CD14-positive monocyte (primary cell): ENCODE results near the gene ELMO1. TPM values are rescaled to one million over a fixed set of nuclear protein-coding genes. Genes with fewer than 3 reads are reported as not detected.

Source experiments
- DNase-seq, 3 donors: peaks; one replicate each; pipeline ENCODE4 v3.0.0-alpha.2; 2011 to 2022
- H2AFZ ChIP-seq: 2 replicates; pipeline ENCODE4 v1.6.0; 2012; ENCODE audit warnings: mild to moderate bottlenecking, low read depth, low read length, inconsistent platforms; ENCODE audit not compliant: insufficient read depth, poor library complexity, severe bottlenecking
- H3K27ac ChIP-seq, 2 donors: 1 replicate in 1 of 2; 2 replicates in 1 of 2; pipeline ENCODE4 v1.5.1; 2012 to 2013; ENCODE audit warnings: low read length in 2 of 2, control low read depth in 1 of 2, inconsistent platforms in 1 of 2, low read depth in 1 of 2, mild to moderate bottlenecking in 1 of 2
- H3K27me3 ChIP-seq, 2 donors: one replicate each; pipeline versions ENCODE4 v1.6.0 to v1.6.1; 2011 to 2013; ENCODE audit warnings: low read length in 2 of 2; ENCODE audit not compliant: control insufficient read depth in 2 of 2, insufficient read depth in 2 of 2
- H3K36me3 ChIP-seq, 2 donors: replicated peaks in 1 of 2; 1 replicate in 1 of 2; 2 replicates in 1 of 2; pipeline versions ENCODE4 v1.5.1 to v1.6.1; 2012 to 2013; ENCODE audit warnings: low read length in 2 of 2, control low read depth in 1 of 2, inconsistent platforms in 1 of 2, mild to moderate bottlenecking in 1 of 2; ENCODE audit not compliant: insufficient read depth in 2 of 2, control insufficient read depth in 1 of 2
- H3K4me1 ChIP-seq, 2 donors: 1 replicate in 1 of 2; 2 replicates in 1 of 2; pipeline versions ENCODE4 v1.5.1 to v1.6.1; 2012 to 2013; ENCODE audit warnings: low read length in 2 of 2, control low read depth in 1 of 2, inconsistent platforms in 1 of 2, mild to moderate bottlenecking in 1 of 2, moderate library complexity in 1 of 2; ENCODE audit not compliant: insufficient read depth in 2 of 2, control insufficient read depth in 1 of 2
- H3K4me2 ChIP-seq: replicated peaks from 2 replicates; pipeline ENCODE3; 2012; ENCODE audit warnings: low read length, moderate library complexity, mild to moderate bottlenecking; ENCODE audit not compliant: poor library complexity, severe bottlenecking; ENCODE audit errors: extremely low read depth
- H3K4me3 ChIP-seq, 3 experiments: fragments of 200-600 bp in 1 of 3; sonication (generic) in 1 of 3; replicated peaks in 1 of 3; 1 replicate in 2 of 3; 2 replicates in 1 of 3; pipeline ENCODE4 v1.5.1; 2011 to 2013; ENCODE audit warnings: low read length in 3 of 3, mild to moderate bottlenecking in 3 of 3, control low read depth in 2 of 3, low read depth in 2 of 3, inconsistent platforms in 1 of 3, moderate library complexity in 1 of 3
- H3K79me2 ChIP-seq: 2 replicates; pipeline ENCODE4 v1.6.0; 2012; ENCODE audit warnings: mild to moderate bottlenecking, control low read depth, inconsistent platforms, low read length, moderate library complexity; ENCODE audit not compliant: insufficient read depth
- H3K9ac ChIP-seq: 2 replicates; pipeline ENCODE4 v1.6.0; 2017; ENCODE audit warnings: low read length, mild to moderate bottlenecking; ENCODE audit not compliant: insufficient read depth, poor library complexity, severe bottlenecking
- H3K9me3 ChIP-seq, 2 donors: replicated peaks in 1 of 2; 1 replicate in 1 of 2; 2 replicates in 1 of 2; pipeline versions ENCODE4 v1.5.1 to v1.6.1; 2012 to 2013; ENCODE audit warnings: low read length in 2 of 2, control low read depth in 1 of 2; ENCODE audit not compliant: control insufficient read depth in 1 of 2, insufficient read depth in 1 of 2
- H4K20me1 ChIP-seq: 2 replicates; pipeline ENCODE4 v1.6.0; 2012; ENCODE audit warnings: mild to moderate bottlenecking, low read length, control low read depth, moderate library complexity; ENCODE audit not compliant: insufficient read depth
- H3K27ac Mint-ChIP-seq, 7 donors: one replicate each; pipeline ENCODE4 v1.8.0; 2020; ENCODE audit warnings: mild to moderate bottlenecking in 7 of 7, mixed read lengths in 7 of 7, moderate library complexity in 6 of 7, inconsistent platforms in 2 of 7
- H3K27me3 Mint-ChIP-seq, 3 donors: one replicate each; pipeline ENCODE4 v1.8.0; 2021 to 2022; ENCODE audit warnings: low read depth in 3 of 3, mild to moderate bottlenecking in 3 of 3, mixed read lengths in 3 of 3, moderate library complexity in 3 of 3, inconsistent platforms in 1 of 3
- H3K36me3 Mint-ChIP-seq, 2 donors: one replicate each; pipeline ENCODE4 v1.8.0; 2020; ENCODE audit warnings: mixed read lengths in 2 of 2, inconsistent platforms in 1 of 2, mild to moderate bottlenecking in 1 of 2
- H3K4me1 Mint-ChIP-seq: one replicate; pipeline ENCODE4 v1.8.0; 2020; ENCODE audit warnings: mild to moderate bottlenecking, mixed read lengths
- H3K4me3 Mint-ChIP-seq, 2 donors: one replicate each; pipeline ENCODE4 v1.8.0; 2020; ENCODE audit warnings: mild to moderate bottlenecking in 2 of 2, mixed read lengths in 2 of 2, moderate library complexity in 1 of 2
- H3K9me3 Mint-ChIP-seq, 7 donors: one replicate each; pipeline ENCODE4 v1.8.0; 2020 to 2022; ENCODE audit warnings: mixed read lengths in 7 of 7, mild to moderate bottlenecking in 6 of 7, moderate library complexity in 6 of 7, inconsistent platforms in 2 of 7
- WGBS: methylation state at CpG from one replicate; pipeline ENCODE4 v1.1.5; 2013; ENCODE audit warnings: missing lambda C conversion rate; ENCODE audit not compliant: insufficient coverage; 5-methylcytosine and 5-hydroxymethylcytosine counted together
- intact Hi-C, 2 donors: fragments of 100-400 bp; cut with micrococcal nuclease; formaldehyde crosslinking; loops; one replicate each; pipeline versions ENCODE4 v1.15.0 to v1.15.1; 2023
- polyA plus RNA-seq, 3 donors: library from polyadenylated mRNA; depleted of rRNA in 1 of 3; unstranded in 2 of 3; stranded (reverse) in 1 of 3; fragments of 300-500 nt in 2 of 3; fragments of >200 nt in 1 of 3; fragmentation: Illumina TruSeq in 2 of 3; gene quantifications; 1 replicate in 2 of 3; 2 replicates in 1 of 3; pipeline ENCODE4 v1.2.3, GENCODE V29; 2012 to 2021
- TF ChIP-seq, protein P1 (sequence below): fragments of 200-600 bp; IDR thresholded peaks from one replicate; pipeline ENCODE4 v1.8.0; 2022; ENCODE audit warnings: antibody characterized with exemption, mild to moderate bottlenecking

ELMO1 gene
- polyA plus RNA-seq, 3 donors: 46.6 to 50.2 (median 46.7) TPM

DNA sequence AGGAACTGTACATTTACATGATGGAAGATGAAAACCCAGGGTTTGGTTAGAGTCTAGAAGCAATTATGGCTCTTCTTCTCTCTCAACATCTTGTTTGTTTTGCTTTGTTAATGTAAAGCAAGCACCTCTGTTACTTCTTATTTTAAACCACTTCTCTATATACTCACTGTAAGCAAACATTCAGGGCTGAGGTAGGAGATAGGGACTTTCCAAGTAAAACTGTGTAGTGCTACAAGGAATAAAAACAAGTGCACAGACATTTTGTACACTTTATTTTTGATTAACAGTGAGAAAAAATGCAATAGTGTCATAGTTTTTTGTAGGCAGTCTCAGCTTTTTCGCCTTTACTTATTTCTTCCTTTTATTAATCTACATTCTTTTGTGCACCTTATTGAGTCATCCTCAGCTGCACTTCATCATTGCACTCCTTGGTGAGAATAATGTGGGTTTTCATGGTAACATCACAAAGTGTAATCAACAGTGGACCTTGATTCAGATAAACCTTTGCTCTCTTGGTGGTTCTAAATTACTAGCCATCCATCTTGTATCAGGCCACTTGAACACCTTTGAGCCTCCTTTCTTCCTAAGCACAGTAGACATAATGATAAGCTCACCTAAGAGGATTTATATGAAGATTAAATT, 52.9 kb downstream of the ELMO1 start:
- WGBS: no CpG with 5 or more reads among the region's 1 CpG
- Histone ChIP-seq H3K4me3 (no peak overlapping the region), H3K9me3 (no peaks in the 10 kb centered on the region), H4K20me1 (peaks cover 81% of the 10 kb centered on the region), H3K9ac (no peak overlapping the region), H3K4me2 (no peak overlapping the region), H3K79me2 (peaks cover 79% of the 10 kb centered on the region), H3K4me1 (peaks cover 31 to 32% of the 10 kb centered on the region in 2 donors), H2AFZ (no peak overlapping the region), H3K27me3 (no peaks in the 10 kb centered on the region), H3K36me3 (no peaks in the 10 kb centered on the region), H3K27ac (peak overlapping the region in 1 of 2 donors; percentile 47)
- H3K4me3 Mint-ChIP-seq: no peak overlapping the region
- peaks cover 50% of the 10 kb centered on the region for H3K4me1 Mint-ChIP-seq
- H3K9me3 Mint-ChIP-seq: peaks cover 0 to 2% (median 0%) of the 10 kb centered on the region in 7 donors
- TF ChIP-seq, protein P1, sequence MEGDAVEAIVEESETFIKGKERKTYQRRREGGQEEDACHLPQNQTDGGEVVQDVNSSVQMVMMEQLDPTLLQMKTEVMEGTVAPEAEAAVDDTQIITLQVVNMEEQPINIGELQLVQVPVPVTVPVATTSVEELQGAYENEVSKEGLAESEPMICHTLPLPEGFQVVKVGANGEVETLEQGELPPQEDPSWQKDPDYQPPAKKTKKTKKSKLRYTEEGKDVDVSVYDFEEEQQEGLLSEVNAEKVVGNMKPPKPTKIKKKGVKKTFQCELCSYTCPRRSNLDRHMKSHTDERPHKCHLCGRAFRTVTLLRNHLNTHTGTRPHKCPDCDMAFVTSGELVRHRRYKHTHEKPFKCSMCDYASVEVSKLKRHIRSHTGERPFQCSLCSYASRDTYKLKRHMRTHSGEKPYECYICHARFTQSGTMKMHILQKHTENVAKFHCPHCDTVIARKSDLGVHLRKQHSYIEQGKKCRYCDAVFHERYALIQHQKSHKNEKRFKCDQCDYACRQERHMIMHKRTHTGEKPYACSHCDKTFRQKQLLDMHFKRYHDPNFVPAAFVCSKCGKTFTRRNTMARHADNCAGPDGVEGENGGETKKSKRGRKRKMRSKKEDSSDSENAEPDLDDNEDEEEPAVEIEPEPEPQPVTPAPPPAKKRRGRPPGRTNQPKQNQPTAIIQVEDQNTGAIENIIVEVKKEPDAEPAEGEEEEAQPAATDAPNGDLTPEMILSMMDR: no peak
- intact Hi-C loops: no loop called here
- H3K36me3 Mint-ChIP-seq: peaks cover 12 to 13% of the 10 kb centered on the region in 2 donors
- no peak for DNase-seq
- H3K27me3 Mint-ChIP-seq: peaks cover 0 to 4% (median 0%) of the 10 kb centered on the region in 3 donors
- peak overlapping the region in 4 of 7 donors; percentile 18 to 84 (median 70) for H3K27ac Mint-ChIP-seq

DNA sequence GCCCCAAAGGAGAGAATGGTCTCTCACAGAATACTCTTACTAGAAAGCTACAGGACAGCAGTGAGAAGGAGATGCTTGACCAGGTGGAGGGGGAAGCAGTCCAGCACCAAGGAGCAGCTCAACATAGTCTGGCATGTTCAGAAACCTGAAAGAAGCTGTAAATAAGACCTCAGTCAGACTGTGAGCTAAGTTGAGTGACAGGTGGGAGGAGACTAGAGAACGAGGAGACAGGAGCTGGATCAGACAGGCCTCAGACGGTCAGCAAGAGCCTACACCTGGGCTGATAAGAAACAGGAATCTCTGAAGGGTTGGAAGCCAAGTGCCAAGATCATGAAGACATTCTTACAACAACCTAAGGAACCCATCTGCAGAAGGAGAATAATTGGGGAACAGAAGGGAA, 54.5 kb downstream of the ELMO1 start:
- Histone ChIP-seq H3K36me3 (no peaks in the 10 kb centered on the region), H3K4me3 (no peak overlapping the region), H3K79me2 (peaks cover 63% of the 10 kb centered on the region), H3K4me2 (no peak overlapping the region), H3K4me1 (peaks cover 46 to 47% of the 10 kb centered on the region in 2 donors), H2AFZ (no peak overlapping the region), H3K27me3 (no peaks in the 10 kb centered on the region), H3K9me3 (no peaks in the 10 kb centered on the region), H3K27ac (no peak overlapping the region), H4K20me1 (peaks cover 65% of the 10 kb centered on the region), H3K9ac (no peak overlapping the region)
- DNase-seq: no peak
- peaks cover 66% of the 10 kb centered on the region for H3K4me1 Mint-ChIP-seq
- intact Hi-C loops: no loop called here
- no peak overlapping the region for H3K4me3 Mint-ChIP-seq
- peak overlapping the region in 1 of 7 donors; percentile 44 for H3K27ac Mint-ChIP-seq
- peaks cover 0 to 2% (median 0%) of the 10 kb centered on the region in 7 donors for H3K9me3 Mint-ChIP-seq
- TF ChIP-seq, protein P1: no peak
- H3K36me3 Mint-ChIP-seq: peaks cover 13% of the 10 kb centered on the region in 2 donors
- whole genome bisulfite sequencing: 78% methylated on average over 1 of the region's 2 CpGs
- H3K27me3 Mint-ChIP-seq: peaks cover 0 to 2% (median 0%) of the 10 kb centered on the region in 3 donors
